T-helper 17 cell (primary cell): ENCODE measurements around the gene GJB5. TPM values are rescaled to one million over a fixed set of nuclear protein-coding genes. Genes with fewer than 3 reads are reported as not detected.
"Not testable (repeated sequence)": the region's sequence is repeated elsewhere in the genome, so short reads cannot be mapped to it uniquely, and the experiment has no call there.

Experiments used
- ATAC-seq: fragments of 150-1000 bp; cut with Tn5 transposase; 2 replicates; pipeline ENCODE4 v1.10.0; 2021; ENCODE audit warnings: mild to moderate bottlenecking, moderate library complexity
- DNase-seq, 3 donors: peaks; one replicate each; pipeline versions ENCODE4 v3.0.0 to v3.0.0-alpha.2; 2020 to 2021
- H3K9me3 ChIP-seq: one replicate; pipeline ENCODE4 v1.7.0; 2013; ENCODE audit warnings: low read length, mild to moderate bottlenecking; ENCODE audit not compliant: control insufficient read depth, poor library complexity, severe bottlenecking
- H3K27ac Mint-ChIP-seq: one replicate; pipeline ENCODE4 v1.8.0; 2022; ENCODE audit warnings: mild to moderate bottlenecking, moderate library complexity, mixed read lengths
- H3K27me3 Mint-ChIP-seq: one replicate; pipeline ENCODE4 v1.8.0; 2022; ENCODE audit warnings: mixed read lengths
- H3K36me3 Mint-ChIP-seq: one replicate; pipeline ENCODE4 v1.8.0; 2022; ENCODE audit warnings: low read depth, mixed read lengths
- H3K4me1 Mint-ChIP-seq: one replicate; pipeline ENCODE4 v1.8.0; 2022; ENCODE audit warnings: mild to moderate bottlenecking, mixed read lengths
- H3K4me3 Mint-ChIP-seq: one replicate; pipeline ENCODE4 v1.8.0; 2022; ENCODE audit warnings: mild to moderate bottlenecking, moderate library complexity, mixed read lengths
- total RNA-seq, 4 donors: library from RNA in 2 of 4; stranded (reverse) in 2 of 4; gene quantifications; one replicate each; pipeline ENCODE4 v1.2.3 and lab custom pipeline; 2022 to 2026

The GJB5 gene
- total RNA-seq, 2 donors from 2014 or later = not detected

GRCh38 chr1:34730485-34730884, 24.4 kb upstream of the GJB5 start:
- ATAC-seq = no peak

GRCh38 chr1:34732831-34733230, 22.0 kb upstream of the GJB5 start:
- not testable (repeated sequence) for H3K27ac Mint-ChIP-seq, H3K36me3 Mint-ChIP-seq, DNase-seq, H3K4me1 Mint-ChIP-seq, H3K9me3 ChIP-seq, ATAC-seq, H3K4me3 Mint-ChIP-seq
- H3K27me3 Mint-ChIP-seq = peaks cover 67% of the 10 kb centered on the region

More at GRCh38 chr1:34730485-34730884, 24.4 kb upstream of the GJB5 start:
- peaks cover 3% of the 10 kb centered on the region for H3K4me1 Mint-ChIP-seq
- no peaks in the 10 kb centered on the region for H3K9me3 ChIP-seq
- H3K27ac Mint-ChIP-seq = no peak overlapping the region
- DNase-seq = no peak
- no peak overlapping the region for H3K4me3 Mint-ChIP-seq
- peaks cover 6% of the 10 kb centered on the region for H3K36me3 Mint-ChIP-seq
- H3K27me3 Mint-ChIP-seq = peaks cover 66% of the 10 kb centered on the region

- H3K27me3 Mint-ChIP-seq = peaks cover 45% of the 10 kb centered on the region
- DNase-seq (no peak), ATAC-seq (no peak)
- peaks cover 2% of the 10 kb centered on the region for H3K4me1 Mint-ChIP-seq
- H3K36me3 Mint-ChIP-seq = peaks cover 2% of the 10 kb centered on the region
- no peak overlapping the region for H3K4me3 Mint-ChIP-seq
- no peak overlapping the region for H3K27ac Mint-ChIP-seq
- H3K9me3 ChIP-seq = no peaks in the 10 kb centered on the region
Observed at GRCh38 chr1:34736692-34737091, 18.2 kb upstream of the GJB5 start.

- not testable (repeated sequence) for H3K9me3 ChIP-seq, H3K4me3 Mint-ChIP-seq, DNase-seq, ATAC-seq, H3K36me3 Mint-ChIP-seq, H3K4me1 Mint-ChIP-seq, H3K27ac Mint-ChIP-seq
- H3K27me3 Mint-ChIP-seq = peaks cover 46% of the 10 kb centered on the region
Observed at GRCh38 chr1:34737236-34737635, 17.6 kb upstream of the GJB5 start.

- Mint-ChIP-seq H3K27ac (no peak overlapping the region), H3K36me3 (peaks cover 2% of the 10 kb centered on the region), H3K4me3 (no peak overlapping the region), H3K4me1 (peaks cover 7% of the 10 kb centered on the region), H3K27me3 (peaks cover 46% of the 10 kb centered on the region)
- no peaks in the 10 kb centered on the region for H3K9me3 ChIP-seq
- DNase-seq (no peak), ATAC-seq (no peak)
Observed at GRCh38 chr1:34739613-34740012, 15.2 kb upstream of the GJB5 start.

- Mint-ChIP-seq H3K4me1 (peaks cover 7% of the 10 kb centered on the region), H3K36me3 (peaks cover 2% of the 10 kb centered on the region), H3K27ac (no peak overlapping the region), H3K4me3 (no peak overlapping the region), H3K27me3 (peaks cover 49% of the 10 kb centered on the region)
- ATAC-seq (no peak), DNase-seq (no peak)
- no peaks in the 10 kb centered on the region for H3K9me3 ChIP-seq
Observed at GRCh38 chr1:34740161-34740868, 14.5 kb upstream of the GJB5 start.

GRCh38 chr1:34742667-34743270, 12.1 kb upstream of the GJB5 start:
- no peak overlapping the region for H3K27ac Mint-ChIP-seq
- peak overlapping the region; percentile 15 for H3K4me3 Mint-ChIP-seq
- H3K4me1 Mint-ChIP-seq = peaks cover 6% of the 10 kb centered on the region
- ATAC-seq = peak; percentile 88
- H3K27me3 Mint-ChIP-seq = peaks cover 40% of the 10 kb centered on the region
- no peaks in the 10 kb centered on the region for H3K9me3 ChIP-seq
- no peaks in the 10 kb centered on the region for H3K36me3 Mint-ChIP-seq
- peak; percentile 53 to 76 (median 64) for DNase-seq

- peaks cover 50% of the 10 kb centered on the region for H3K27me3 Mint-ChIP-seq
- H3K36me3 Mint-ChIP-seq = peaks cover under 1% of the 10 kb centered on the region
- DNase-seq = no peak
- no peaks in the 10 kb centered on the region for H3K9me3 ChIP-seq
- no peak for ATAC-seq
- H3K4me3 Mint-ChIP-seq = no peak overlapping the region
- H3K4me1 Mint-ChIP-seq = peaks cover 6% of the 10 kb centered on the region
- H3K27ac Mint-ChIP-seq = no peak overlapping the region
Observed at GRCh38 chr1:34743775-34744174, 11.1 kb upstream of the GJB5 start.

- no peak overlapping the region for H3K27ac Mint-ChIP-seq
- no peak for DNase-seq
- H3K4me3 Mint-ChIP-seq = no peak overlapping the region
- no peak for ATAC-seq
- peaks cover 55% of the 10 kb centered on the region for H3K27me3 Mint-ChIP-seq
- peaks cover 7% of the 10 kb centered on the region for H3K4me1 Mint-ChIP-seq
- H3K9me3 ChIP-seq = no peaks in the 10 kb centered on the region
- peaks cover 2% of the 10 kb centered on the region for H3K36me3 Mint-ChIP-seq
Observed at GRCh38 chr1:34744851-34745250, 10.0 kb upstream of the GJB5 start.

- no peaks in the 10 kb centered on the region for H3K9me3 ChIP-seq
- H3K27ac Mint-ChIP-seq = no peak overlapping the region
- no peak for ATAC-seq
- H3K36me3 Mint-ChIP-seq = peaks cover 2% of the 10 kb centered on the region
- DNase-seq = no peak
- peaks cover 7% of the 10 kb centered on the region for H3K4me1 Mint-ChIP-seq
- no peak overlapping the region for H3K4me3 Mint-ChIP-seq
- H3K27me3 Mint-ChIP-seq = peaks cover 52% of the 10 kb centered on the region
Observed at GRCh38 chr1:34745666-34746065, 9.2 kb upstream of the GJB5 start.

GRCh38 chr1:34746101-34746500, 8.7 kb upstream of the GJB5 start:
- no peaks in the 10 kb centered on the region for H3K9me3 ChIP-seq
- DNase-seq (no peak), ATAC-seq (no peak)
- peaks cover 2% of the 10 kb centered on the region for H3K36me3 Mint-ChIP-seq
- H3K4me3 Mint-ChIP-seq = no peak overlapping the region
- H3K27ac Mint-ChIP-seq = no peak overlapping the region
- peaks cover 7% of the 10 kb centered on the region for H3K4me1 Mint-ChIP-seq
- H3K27me3 Mint-ChIP-seq = peaks cover 55% of the 10 kb centered on the region

GRCh38 chr1:34746785-34747637, 7.8 kb upstream of the GJB5 start:
- Mint-ChIP-seq H3K4me3 (no peak overlapping the region), H3K27me3 (peaks cover 55% of the 10 kb centered on the region), H3K27ac (no peak overlapping the region), H3K4me1 (peaks cover 7% of the 10 kb centered on the region), H3K36me3 (peaks cover 2% of the 10 kb centered on the region)
- DNase-seq (no peak), ATAC-seq (no peak)
- no peaks in the 10 kb centered on the region for H3K9me3 ChIP-seq

- ATAC-seq (no peak), DNase-seq (no peak)
- H3K9me3 ChIP-seq = no peaks in the 10 kb centered on the region
- peaks cover 5% of the 10 kb centered on the region for H3K4me1 Mint-ChIP-seq
- H3K4me3 Mint-ChIP-seq = no peak overlapping the region
- no peak overlapping the region for H3K27ac Mint-ChIP-seq
- peaks cover 51% of the 10 kb centered on the region for H3K27me3 Mint-ChIP-seq
- H3K36me3 Mint-ChIP-seq = peaks cover 2% of the 10 kb centered on the region
Observed at GRCh38 chr1:34747638-34747941, 7.3 kb upstream of the GJB5 start.
